NCI-H446 treated with DMSO at 0.1 percent for 48 hours (cell line): ENCODE data around the gene MAGEF1.

ENCODE experiments used
- DNase-seq: peaks from one replicate; lab custom pipeline; 2025; lab: John Stamatoyannopoulos, UW

MAGEF1 gene

DNA sequence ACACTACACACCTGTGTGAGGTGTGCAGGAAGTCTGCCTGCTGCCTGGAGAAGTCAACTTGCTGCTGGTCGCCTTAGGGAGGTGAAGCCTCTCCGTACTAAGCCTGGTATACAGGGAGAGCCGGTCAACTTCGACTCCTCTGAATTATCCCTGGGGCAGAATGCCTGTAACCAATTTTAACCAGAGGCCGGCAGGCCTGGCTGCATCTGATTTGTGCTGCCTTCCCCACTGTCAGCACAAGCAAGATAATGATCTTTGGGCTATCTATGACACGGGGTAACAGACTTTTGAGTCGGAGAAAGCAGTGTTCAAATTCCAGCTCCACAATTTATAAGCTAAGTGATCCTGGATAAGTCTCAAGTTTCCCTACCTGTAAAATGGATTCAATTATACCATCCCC is 42.3 kb downstream of the MAGEF1 start:
- DNase-seq: no peak

- DNase-seq: no peak
Observed at GRCh38 chr3:184666442-184666841, 45.4 kb downstream of the MAGEF1 start.

- DNase-seq: no peak
Observed at GRCh38 chr3:184665101-184665500, 46.8 kb downstream of the MAGEF1 start.

DNA sequence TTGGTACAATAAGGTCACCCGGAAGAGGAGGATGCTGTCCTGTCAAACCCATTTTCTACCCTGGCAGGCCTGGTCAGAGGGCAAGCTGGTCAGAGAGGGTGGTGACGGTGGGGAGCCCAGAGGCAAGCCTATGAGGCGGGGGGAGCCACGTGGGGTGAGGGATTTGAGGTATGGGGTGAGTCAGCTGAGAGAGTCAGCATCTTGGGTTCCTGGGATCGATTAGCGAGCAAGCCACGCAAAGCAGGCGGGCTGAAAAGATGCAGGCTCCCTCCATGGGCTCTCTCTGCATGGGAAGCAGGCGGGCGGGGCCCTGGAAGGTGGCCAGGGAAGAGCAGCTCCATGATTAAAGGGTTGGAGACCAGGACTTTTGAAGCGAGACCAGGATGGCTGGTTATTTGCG is 48.1 kb downstream of the MAGEF1 start:
- DNase-seq: no peak

DNA sequence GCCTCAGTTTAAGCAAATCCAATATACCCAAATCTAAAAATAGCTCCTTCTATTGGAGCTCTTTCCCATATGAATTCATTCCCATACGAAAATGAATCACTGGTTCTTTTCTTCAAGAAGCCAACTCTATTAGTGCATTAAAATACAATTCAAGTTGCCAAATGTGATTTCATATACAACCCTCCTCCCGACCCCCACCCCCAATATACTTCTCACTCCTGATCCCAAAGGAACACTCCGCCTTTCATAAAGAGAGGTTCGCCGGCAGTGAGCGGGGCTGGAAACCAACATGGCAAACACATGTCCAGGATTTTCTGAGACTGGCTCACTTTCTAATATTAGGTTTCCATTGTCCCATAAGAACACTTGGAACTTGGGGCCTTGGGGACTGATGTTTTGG is 48.5 kb downstream of the MAGEF1 start:
- DNase-seq: no peak

GRCh38 chr3:184662187-184662586 is 49.7 kb downstream of the MAGEF1 start:
- no peak for DNase-seq

- no peak for DNase-seq
Observed at GRCh38 chr3:184660931-184661330, 50.9 kb downstream of the MAGEF1 start.
